B cell (primary cell): ENCODE results near the gene TTF1. TPM values are rescaled to one million over a fixed set of nuclear protein-coding genes. Genes with fewer than 3 reads are reported as not detected.

ENCODE experiments used
- ATAC-seq: fragments of 200-7000 bp; cut with Tn5 transposase; one replicate; pipeline ENCODE4 v1.10.0; 2021; ENCODE audit warnings: low read depth, mild to moderate bottlenecking, moderate number of reproducible peaks, moderate library complexity
- CTCF ChIA-PET: fragments of 350-600 bp; sonication (Branson Sonifier 250); formaldehyde crosslinking; loops from one replicate; lab custom pipeline; 2021; ENCODE audit warnings: antibody characterized with exemption, inconsistent platforms; lab: Charles Lee
- POLR2A ChIA-PET: fragments of 350-600 bp; sonication (Branson Sonifier 250); formaldehyde crosslinking; loops from one replicate; lab custom pipeline; 2021; ENCODE audit warnings: antibody characterized with exemption; lab: Charles Lee
- DNase-seq: peaks from one replicate; pipeline ENCODE4 v3.0.0; 2013
- H2AFZ ChIP-seq: 2 replicates; pipeline ENCODE4 v1.6.1; 2012; ENCODE audit warnings: mild to moderate bottlenecking, low read depth, low read length; ENCODE audit not compliant: insufficient read depth, poor library complexity, severe bottlenecking
- H3K27ac ChIP-seq, 2 donors: 1 replicate in 1 of 2; 2 replicates in 1 of 2; pipeline ENCODE4 v1.5.1; 2012 to 2013; ENCODE audit warnings: low read length in 2 of 2, mild to moderate bottlenecking in 2 of 2, moderate library complexity in 1 of 2
- H3K27me3 ChIP-seq, 4 experiments: fragments of 200-600 bp in 1 of 4; sonication (generic) in 1 of 4; replicated peaks in 1 of 4; 1 replicate in 2 of 4; 2 replicates in 2 of 4; pipeline versions ENCODE4 v1.6.1 to v1.7.0; 2013 to 2016; ENCODE audit warnings: low read length in 3 of 4, mild to moderate bottlenecking in 2 of 4, mixed read lengths in 1 of 4, moderate library complexity in 1 of 4; ENCODE audit not compliant: insufficient read depth in 4 of 4, control insufficient read depth in 3 of 4; ENCODE audit errors: control extremely low read depth in 1 of 4
- H3K36me3 ChIP-seq, 2 experiments: replicated peaks in 1 of 2; 1 replicate in 1 of 2; 2 replicates in 1 of 2; pipeline versions ENCODE4 v1.6.1 to v1.7.1; 2013; ENCODE audit warnings: low read length in 1 of 2; ENCODE audit not compliant: insufficient read depth in 2 of 2, control insufficient read depth in 1 of 2; ENCODE audit errors: control extremely low read depth in 1 of 2, extremely low read depth in 1 of 2
- H3K4me1 ChIP-seq, 2 donors: fragments of 200-600 bp in 1 of 2; sonication (generic) in 1 of 2; 1 replicate in 1 of 2; 2 replicates in 1 of 2; pipeline versions ENCODE4 v1.5.1 to v1.6.1; 2013 to 2017; ENCODE audit warnings: low read length in 2 of 2; ENCODE audit not compliant: control insufficient read depth in 2 of 2, insufficient read depth in 2 of 2
- H3K4me2 ChIP-seq: replicated peaks from 2 replicates; pipeline ENCODE3; 2012; ENCODE audit warnings: mild to moderate bottlenecking, low read depth, low read length; ENCODE audit not compliant: poor library complexity, severe bottlenecking
- H3K4me3 ChIP-seq, 5 experiments: fragments of 200-600 bp in 1 of 5; sonication (generic) in 1 of 5; 1 replicate in 3 of 5; 2 replicates in 2 of 5; pipeline versions ENCODE4 v1.5.1 to v1.7.0; 2011 to 2016; ENCODE audit warnings: low read length in 4 of 5, mild to moderate bottlenecking in 4 of 5, low read depth in 2 of 5, control low read depth in 1 of 5, moderate library complexity in 1 of 5; ENCODE audit not compliant: insufficient read depth in 1 of 5; ENCODE audit errors: control extremely low read depth in 1 of 5, extremely low read depth in 1 of 5
- H3K79me2 ChIP-seq: fragments of 200-600 bp; sonication (generic); one replicate; pipeline ENCODE4 v1.6.0; 2016; ENCODE audit warnings: low read length; ENCODE audit not compliant: control insufficient read depth, insufficient read depth
- H3K9ac ChIP-seq: fragments of 200-600 bp; sonication (generic); 2 replicates; pipeline ENCODE4 v1.6.1; 2017; ENCODE audit warnings: mild to moderate bottlenecking, low read length, moderate library complexity
- H3K9me3 ChIP-seq, 3 donors: one replicate each; pipeline versions ENCODE4 v1.6.1 to v1.7.1; 2013; ENCODE audit warnings: low read length in 2 of 3; ENCODE audit not compliant: control insufficient read depth in 2 of 3, insufficient read depth in 1 of 3; ENCODE audit errors: control extremely low read depth in 1 of 3
- H4K20me1 ChIP-seq: 2 replicates; pipeline ENCODE4 v1.6.0; 2012; ENCODE audit warnings: mild to moderate bottlenecking, low read length; ENCODE audit not compliant: insufficient read depth, control insufficient read depth, poor library complexity, severe bottlenecking
- H3K27ac Mint-ChIP-seq: one replicate; pipeline ENCODE4 v1.8.0; 2021; ENCODE audit warnings: mixed read lengths
- H3K27me3 Mint-ChIP-seq: one replicate; pipeline ENCODE4 v1.8.0; 2021; ENCODE audit warnings: mixed read lengths
- H3K4me1 Mint-ChIP-seq: one replicate; pipeline ENCODE4 v1.8.0; 2021; ENCODE audit warnings: mixed read lengths
- H3K4me3 Mint-ChIP-seq: one replicate; pipeline ENCODE4 v1.8.0; 2021; ENCODE audit warnings: mixed read lengths
- H3K9me3 Mint-ChIP-seq: one replicate; pipeline ENCODE4 v1.8.0; 2022; ENCODE audit warnings: mixed read lengths; ENCODE audit not compliant: insufficient read depth
- EZH2 ChIP-seq: IDR thresholded peaks from 2 replicates; pipeline ENCODE4 v1.6.1; 2012; ENCODE audit warnings: borderline replicate concordance, low read depth, mild to moderate bottlenecking, moderate library complexity, low read length; ENCODE audit not compliant: insufficient read depth, poor library complexity, severe bottlenecking
- WGBS: methylation state at CpG from one replicate; pipeline ENCODE4 v1.1.5; 2013; ENCODE audit warnings: missing lambda C conversion rate; ENCODE audit not compliant: insufficient coverage; 5-methylcytosine and 5-hydroxymethylcytosine counted together
- intact Hi-C: fragments of 100-400 bp; cut with micrococcal nuclease; formaldehyde crosslinking; loops from one replicate; pipeline ENCODE4 v1.10.0; 2022
- polyA plus RNA-seq: library from polyadenylated mRNA; depleted of rRNA; stranded (reverse); fragments of >200 nt; gene quantifications from 2 replicates; pipeline ENCODE4 v1.2.3, GENCODE V29; 2012
- small RNA-seq: library from RNA; depleted of rRNA; stranded (forward); fragments of <200 nt; gene quantifications from one replicate; pipeline ENCODE3, GENCODE V24; 2012; ENCODE audit warnings: low replicate concordance, low read depth; ENCODE audit not compliant: insufficient read length
- total RNA-seq, 2 donors: library from RNA; stranded (reverse); fragments of 120-200 nt in 1 of 2; gene quantifications; 1 replicate in 1 of 2; 2 replicates in 1 of 2; pipeline versions ENCODE4 v1.2.3 to v1.2.4, GENCODE V29; 2013 to 2022
- TF ChIP-seq, protein P1 (sequence below): fragments of 200-600 bp; IDR thresholded peaks from one replicate; pipeline ENCODE4 v1.8.0; 2022; ENCODE audit warnings: antibody characterized with exemption, mild to moderate bottlenecking

TTF1 gene
- total and polyA plus RNA-seq, 2 donors (not counting 1 experiment from before 2014, with no cell fraction given) = 12.3 to 26.3 TPM

DNA sequence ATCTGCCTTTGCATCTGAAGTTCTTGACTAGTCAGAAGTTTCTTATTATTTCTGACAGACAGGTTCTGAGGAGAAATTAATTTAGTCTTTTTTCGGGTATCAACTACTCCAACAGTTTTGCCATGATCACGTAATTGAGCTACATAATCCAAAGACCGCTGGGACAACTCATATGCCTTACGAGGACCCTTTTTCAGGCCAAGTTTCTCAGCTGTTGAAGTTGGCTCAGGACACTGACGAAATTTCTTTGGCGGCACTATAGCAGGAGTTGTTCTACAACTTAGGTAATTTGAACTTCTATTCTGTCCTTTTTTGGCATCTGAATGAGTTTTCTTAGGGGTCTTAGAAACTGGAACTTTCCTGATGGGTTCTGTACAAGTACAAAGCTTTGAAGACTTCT is 79.1 kb downstream of the TTF1 start:
- CTCF ChIA-PET = interaction anchor here (1.1 to 1.2 kb wide), 2 partner anchors 27 to 65 kb away, joined by 3 to 4 read pairs; partner anchors contain the start of gene SETX
- POLR2A ChIA-PET = no interaction called here
- Mint-ChIP-seq H3K27me3 (no peaks in the 10 kb centered on the region), H3K27ac (no peak overlapping the region), H3K4me1 (peaks cover 13% of the 10 kb centered on the region), H3K4me3 (no peak overlapping the region), H3K9me3 (no peaks in the 10 kb centered on the region)
- no peak overlapping the region for H3K9ac ChIP-seq
- no peaks in the 10 kb centered on the region for H3K27me3 ChIP-seq
- ATAC-seq (no peak), DNase-seq (no peak)
- H3K4me2 ChIP-seq = no peak overlapping the region
- H2AFZ ChIP-seq = no peak overlapping the region
- intact Hi-C loops = no loop called here
- peaks cover 74% of the 10 kb centered on the region for H3K79me2 ChIP-seq
- peaks cover 63% of the 10 kb centered on the region for H4K20me1 ChIP-seq
- H3K36me3 ChIP-seq = peaks cover 48 to 86% of the 10 kb centered on the region in 2 experiments
- WGBS = 98% methylated on average over 6 of the region's 6 CpGs
- no peak overlapping the region for H3K4me3 ChIP-seq
- TF ChIP-seq, protein P1, sequence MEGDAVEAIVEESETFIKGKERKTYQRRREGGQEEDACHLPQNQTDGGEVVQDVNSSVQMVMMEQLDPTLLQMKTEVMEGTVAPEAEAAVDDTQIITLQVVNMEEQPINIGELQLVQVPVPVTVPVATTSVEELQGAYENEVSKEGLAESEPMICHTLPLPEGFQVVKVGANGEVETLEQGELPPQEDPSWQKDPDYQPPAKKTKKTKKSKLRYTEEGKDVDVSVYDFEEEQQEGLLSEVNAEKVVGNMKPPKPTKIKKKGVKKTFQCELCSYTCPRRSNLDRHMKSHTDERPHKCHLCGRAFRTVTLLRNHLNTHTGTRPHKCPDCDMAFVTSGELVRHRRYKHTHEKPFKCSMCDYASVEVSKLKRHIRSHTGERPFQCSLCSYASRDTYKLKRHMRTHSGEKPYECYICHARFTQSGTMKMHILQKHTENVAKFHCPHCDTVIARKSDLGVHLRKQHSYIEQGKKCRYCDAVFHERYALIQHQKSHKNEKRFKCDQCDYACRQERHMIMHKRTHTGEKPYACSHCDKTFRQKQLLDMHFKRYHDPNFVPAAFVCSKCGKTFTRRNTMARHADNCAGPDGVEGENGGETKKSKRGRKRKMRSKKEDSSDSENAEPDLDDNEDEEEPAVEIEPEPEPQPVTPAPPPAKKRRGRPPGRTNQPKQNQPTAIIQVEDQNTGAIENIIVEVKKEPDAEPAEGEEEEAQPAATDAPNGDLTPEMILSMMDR = no peak
- no peak for TF ChIP-seq EZH2
- H3K27ac ChIP-seq = no peak overlapping the region
- peaks cover 0 to 7% of the 10 kb centered on the region in 2 donors for H3K4me1 ChIP-seq
- H3K9me3 ChIP-seq = no peaks in the 10 kb centered on the region

Small RNA genes within 50 kb of the gene (small RNA-seq; reads per million reads assigned to genes)
- gene RNU5D-2P = 0.57 reads per million

Other genes with a start within 250 kb of the TTF1 start
- gene NTNG2, start 244.8 kb downstream of the TTF1 start, total RNA-seq = 6.6 and 8.6 TPM in 2 replicates
- 5.0 and 8.9 TPM in 2 replicates for gene NTNG2, start 244.8 kb downstream of the TTF1 start, polyA plus RNA-seq
- 105 and 114 TPM in 2 replicates for gene SETX, start 51.9 kb downstream of the TTF1 start, total RNA-seq
- 29.2 and 39.9 TPM in 2 replicates for gene SETX, start 51.9 kb downstream of the TTF1 start, polyA plus RNA-seq
- gene CFAP77, start 3.4 kb upstream of the TTF1 start, total RNA-seq = not detected in 2 replicates
- gene CFAP77, start 3.4 kb upstream of the TTF1 start, polyA plus RNA-seq = not detected in 2 replicates
- not detected in 2 replicates for gene BARHL1, start 175.8 kb upstream of the TTF1 start, total RNA-seq
- not detected in 2 replicates for gene BARHL1, start 175.8 kb upstream of the TTF1 start, polyA plus RNA-seq